ENCODE measurements around the gene HDAC11.
"Not testable (repeated sequence)": the region's sequence is repeated elsewhere in the genome, so short reads cannot be mapped to it uniquely, and the experiment has no call there.

Gene HDAC11

GRCh38 chr3:13479582-13480339 is at the start of gene HDAC11:
Gene HDAC11, plus strand, starts transcription at chr3:13480306. Its CDS starts 42 bp downstream, at chr3:13480348.
- DNase-seq: peak; percentile 71

GRCh38 chr3:13430411-13430875 is 49.7 kb upstream of the HDAC11 start:
- not testable (repeated sequence) for DNase-seq

GRCh38 chr3:13432093-13432492 is 48.0 kb upstream of the HDAC11 start:
- no peak for DNase-seq

- DNase-seq: no peak
These were observed 46.2 kb upstream of the HDAC11 start for GRCh38 chr3:13433912-13434311.

GRCh38 chr3:13436213-13436612 is 43.9 kb upstream of the HDAC11 start:
- DNase-seq: not testable (repeated sequence)

GRCh38 chr3:13440204-13440817 is 39.8 kb upstream of the HDAC11 start:
- no peak for DNase-seq

- not testable (repeated sequence) for DNase-seq
These were observed 37.2 kb upstream of the HDAC11 start for GRCh38 chr3:13442882-13443281.

- DNase-seq: no peak
These were observed 28.8 kb upstream of the HDAC11 start for GRCh38 chr3:13451301-13451673.

GRCh38 chr3:13452490-13453335 is 27.4 kb upstream of the HDAC11 start:
- DNase-seq: no peak

GRCh38 chr3:13455644-13456043 is 24.5 kb upstream of the HDAC11 start:
- DNase-seq: no peak

GRCh38 chr3:13457593-13457992 is 22.5 kb upstream of the HDAC11 start:
- DNase-seq: no peak

- DNase-seq: no peak
These were observed 20.3 kb upstream of the HDAC11 start for GRCh38 chr3:13459605-13460340.

GRCh38 chr3:13460341-13460736 is 19.8 kb upstream of the HDAC11 start:
- no peak for DNase-seq

GRCh38 chr3:13461169-13462124 is 18.7 kb upstream of the HDAC11 start:
- DNase-seq: no peak

GRCh38 chr3:13462125-13462629 is 17.9 kb upstream of the HDAC11 start:
- no peak for DNase-seq

GRCh38 chr3:13462822-13463221 is 17.3 kb upstream of the HDAC11 start:
- no peak for DNase-seq

- DNase-seq: no peak
These were observed 16.3 kb upstream of the HDAC11 start for GRCh38 chr3:13463618-13464400.

GRCh38 chr3:13465236-13465873 is 14.8 kb upstream of the HDAC11 start:
- DNase-seq: no peak

- DNase-seq: no peak
These were observed 13.3 kb upstream of the HDAC11 start for GRCh38 chr3:13466781-13467180.

All from DMS 273 treated with DMSO at 0.1 percent for 48 hours (cell line).